HEK293 (cell line): ENCODE results near the gene SMAD7.

Experiments
- CTCF ChIA-PET: fragments of 350-600 bp; formaldehyde crosslinking; extraction: SDS; loops from one replicate; lab custom pipeline; 2021; ENCODE audit warnings: antibody characterized with exemption; lab: Yijun Ruan, JAX
- POLR2A ChIA-PET: fragments of 300-600 bp; formaldehyde crosslinking; extraction: SDS; loops from one replicate; lab custom pipeline; 2020; ENCODE audit warnings: antibody characterized with exemption, inconsistent platforms; lab: Yijun Ruan, JAX
- H3K27ac ChIP-seq: fragments of 200-500 bp; sonication (Bioruptor generic); 2 replicates; pipeline ENCODE4 v1.5.1; 2014; ENCODE audit warnings: low read depth, low read length, control low read depth, inconsistent platforms; ENCODE audit errors: extremely low read depth
- H3K36me3 ChIP-seq, 2 experiments: fragments of 200-500 bp in 1 of 2; sonication (Bioruptor generic) in 1 of 2; 1 replicate in 1 of 2; 2 replicates in 1 of 2; pipeline ENCODE4 v1.5.1; 2014 to 2017; ENCODE audit warnings: inconsistent platforms in 2 of 2, low read length in 2 of 2; ENCODE audit not compliant: control insufficient read depth in 2 of 2, insufficient read depth in 1 of 2
- H3K4me1 ChIP-seq: fragments of 200-500 bp; sonication (Bioruptor generic); 2 replicates; pipeline ENCODE4 v1.5.1; 2014; ENCODE audit warnings: mild to moderate bottlenecking, low read length, inconsistent platforms; ENCODE audit not compliant: control insufficient read depth, insufficient read depth
- H3K4me3 ChIP-seq: 2 replicates; pipeline ENCODE4 v1.5.1; 2011; ENCODE audit warnings: low read depth, mild to moderate bottlenecking, control low read depth, low read length, moderate library complexity
- H3K9me3 ChIP-seq: fragments of 200-500 bp; sonication (Bioruptor generic); 2 replicates; pipeline ENCODE4 v1.5.1; 2014; ENCODE audit warnings: low read depth, low read length, inconsistent platforms; ENCODE audit not compliant: control insufficient read depth, insufficient read depth
- GFI1B ChIP-seq: fragments of 450-650 bp; formaldehyde crosslinking; IDR thresholded peaks from 2 replicates; pipeline ENCODE4 v1.5.1; 2016; ENCODE audit warnings: missing biosample characterization, missing genetic modification characterization
- HOXD13 ChIP-seq: sonication (generic); formaldehyde crosslinking; IDR thresholded peaks from 2 replicates; pipeline ENCODE4 v1.8.0; 2022; ENCODE audit warnings: missing genetic modification reagents, borderline replicate concordance
- MYNN ChIP-seq: fragments of 450-650 bp; formaldehyde crosslinking; IDR thresholded peaks from 2 replicates; pipeline ENCODE4 v1.5.1; 2016; ENCODE audit warnings: missing biosample characterization, missing genetic modification characterization, borderline replicate concordance
- SALL2 ChIP-seq: fragments of 450-650 bp; formaldehyde crosslinking; IDR thresholded peaks from 2 replicates; pipeline ENCODE4 v1.5.0; 2017; ENCODE audit warnings: missing biosample characterization, mild to moderate bottlenecking, missing genetic modification characterization, borderline replicate concordance
- TCF7L2 ChIP-seq: IDR thresholded peaks from 2 replicates; pipeline ENCODE4 v1.6.1; 2011; ENCODE audit warnings: low read depth, mild to moderate bottlenecking, inconsistent platforms, low read length, moderate library complexity, borderline replicate concordance
- ZNF114 ChIP-seq: fragments of 450-650 bp; formaldehyde crosslinking; IDR thresholded peaks from 2 replicates; pipeline ENCODE4 v1.5.0; 2017; ENCODE audit warnings: missing biosample characterization, missing genetic modification characterization
- ZNF138 ChIP-seq: fragments of 450-650 bp; formaldehyde crosslinking; IDR thresholded peaks from 2 replicates; pipeline ENCODE4 v1.5.1; 2016; ENCODE audit warnings: missing biosample characterization, missing genetic modification characterization, borderline replicate concordance
- ZNF155 ChIP-seq: fragments of 450-650 bp; formaldehyde crosslinking; IDR thresholded peaks from 2 replicates; pipeline ENCODE4 v1.5.1; 2016; ENCODE audit warnings: missing biosample characterization, missing genetic modification characterization
- ZNF548 ChIP-seq: fragments of 450-650 bp; formaldehyde crosslinking; IDR thresholded peaks from 2 replicates; pipeline ENCODE4 v1.5.1; 2016; ENCODE audit warnings: missing biosample characterization, missing genetic modification characterization
- ZNF624 ChIP-seq: fragments of 450-650 bp; formaldehyde crosslinking; IDR thresholded peaks from 2 replicates; pipeline ENCODE4 v1.5.1; 2017; ENCODE audit warnings: missing biosample characterization, missing genetic modification characterization
- ZNF658 ChIP-seq: fragments of 450-650 bp; formaldehyde crosslinking; IDR thresholded peaks from 2 replicates; pipeline ENCODE4; 2016; ENCODE audit warnings: missing biosample characterization, missing genetic modification characterization
- ZNF707 ChIP-seq: fragments of 450-650 bp; formaldehyde crosslinking; IDR thresholded peaks from 2 replicates; pipeline ENCODE4 v1.5.1; 2016; ENCODE audit warnings: missing biosample characterization, missing genetic modification characterization
- TF ChIP-seq, protein P1 (sequence below): fragments of 450-650 bp; formaldehyde crosslinking; IDR thresholded peaks from 2 replicates; pipeline ENCODE4 v1.5.1; 2017; ENCODE audit warnings: missing biosample characterization, missing genetic modification characterization
- TF ChIP-seq, protein P2 (sequence below): fragments of 450-650 bp; formaldehyde crosslinking; IDR thresholded peaks from 2 replicates; pipeline ENCODE4 v1.5.1; 2017; ENCODE audit warnings: missing biosample characterization, missing genetic modification characterization
- TF ChIP-seq, protein P3 (sequence below): fragments of 450-650 bp; formaldehyde crosslinking; IDR thresholded peaks from 2 replicates; pipeline ENCODE4 v1.5.1; 2017; ENCODE audit warnings: missing biosample characterization, missing genetic modification characterization
- TF ChIP-seq, protein P4 (sequence below): fragments of 450-650 bp; formaldehyde crosslinking; IDR thresholded peaks from 2 replicates; pipeline ENCODE4; 2016; ENCODE audit warnings: missing biosample characterization, missing genetic modification characterization
- TF ChIP-seq, protein P5 (sequence below): fragments of 450-650 bp; formaldehyde crosslinking; IDR thresholded peaks from 2 replicates; pipeline ENCODE4 v1.5.1; 2016; ENCODE audit warnings: missing biosample characterization, missing genetic modification characterization, low read depth
- TF ChIP-seq, protein P6 (sequence below): fragments of 450-650 bp; formaldehyde crosslinking; IDR thresholded peaks from 2 replicates; pipeline ENCODE4 v1.5.1; 2016; ENCODE audit warnings: missing biosample characterization, missing genetic modification characterization
- TF ChIP-seq, protein P7 (sequence below): fragments of 450-650 bp; formaldehyde crosslinking; IDR thresholded peaks from 2 replicates; pipeline ENCODE4 v1.5.1; 2016; ENCODE audit warnings: missing biosample characterization, missing genetic modification characterization
- TF ChIP-seq, protein P8 (sequence below): IDR thresholded peaks from 2 replicates; pipeline ENCODE4 v1.6.1; 2011; ENCODE audit warnings: mild to moderate bottlenecking, low read depth, low read length, borderline replicate concordance

The SMAD7 gene

DNA sequence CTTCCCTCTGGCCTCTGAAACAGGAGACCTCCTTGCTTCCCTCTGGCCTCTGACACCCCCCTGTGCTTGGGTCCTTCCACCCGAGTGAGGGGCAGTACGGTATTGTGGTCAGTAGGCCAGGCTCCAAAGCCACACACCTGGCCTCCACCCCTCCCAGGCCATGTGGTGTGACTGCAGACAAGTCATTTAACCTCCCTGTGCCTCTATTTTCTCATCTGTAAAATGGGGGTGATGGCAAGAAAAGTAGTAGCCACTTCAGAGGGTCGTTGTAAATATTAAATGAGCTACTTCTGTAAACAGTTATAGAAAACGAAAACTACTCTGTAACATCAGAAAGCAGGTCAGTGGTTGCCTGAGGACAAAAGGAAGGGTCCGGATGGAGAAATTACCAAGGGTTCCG is 74.2 kb downstream of the SMAD7 start:
- POLR2A ChIA-PET: interaction anchor here (0.5 to 0.9 kb wide), 3 partner anchors 11 to 76 kb away, joined by 3 to 5 read pairs (median 3); no protein-coding TSS in a partner anchor
- TF ChIP-seq ZNF624 (tag by site-specific recombination) (no peak), ZNF155 (tag by site-specific recombination) (no peak), GFI1B (tag by site-specific recombination) (no peak), ZNF114 (tag by site-specific recombination) (no peak), HOXD13 (CRISPR knock-in tag) (no peak), ZNF138 (tag by site-specific recombination) (no peak), SALL2 (tag by site-specific recombination) (no peak), ZNF658 (tag by site-specific recombination) (no peak), ZNF548 (tag by site-specific recombination) (no peak), TCF7L2 (no peak), MYNN (no peak), ZNF707 (tag by site-specific recombination) (no peak)
- TF ChIP-seq, protein P1, sequence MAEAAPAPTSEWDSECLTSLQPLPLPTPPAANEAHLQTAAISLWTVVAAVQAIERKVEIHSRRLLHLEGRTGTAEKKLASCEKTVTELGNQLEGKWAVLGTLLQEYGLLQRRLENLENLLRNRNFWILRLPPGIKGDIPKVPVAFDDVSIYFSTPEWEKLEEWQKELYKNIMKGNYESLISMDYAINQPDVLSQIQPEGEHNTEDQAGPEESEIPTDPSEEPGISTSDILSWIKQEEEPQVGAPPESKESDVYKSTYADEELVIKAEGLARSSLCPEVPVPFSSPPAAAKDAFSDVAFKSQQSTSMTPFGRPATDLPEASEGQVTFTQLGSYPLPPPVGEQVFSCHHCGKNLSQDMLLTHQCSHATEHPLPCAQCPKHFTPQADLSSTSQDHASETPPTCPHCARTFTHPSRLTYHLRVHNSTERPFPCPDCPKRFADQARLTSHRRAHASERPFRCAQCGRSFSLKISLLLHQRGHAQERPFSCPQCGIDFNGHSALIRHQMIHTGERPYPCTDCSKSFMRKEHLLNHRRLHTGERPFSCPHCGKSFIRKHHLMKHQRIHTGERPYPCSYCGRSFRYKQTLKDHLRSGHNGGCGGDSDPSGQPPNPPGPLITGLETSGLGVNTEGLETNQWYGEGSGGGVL (tag by site-specific recombination): no peak
- TF ChIP-seq, protein P2, sequence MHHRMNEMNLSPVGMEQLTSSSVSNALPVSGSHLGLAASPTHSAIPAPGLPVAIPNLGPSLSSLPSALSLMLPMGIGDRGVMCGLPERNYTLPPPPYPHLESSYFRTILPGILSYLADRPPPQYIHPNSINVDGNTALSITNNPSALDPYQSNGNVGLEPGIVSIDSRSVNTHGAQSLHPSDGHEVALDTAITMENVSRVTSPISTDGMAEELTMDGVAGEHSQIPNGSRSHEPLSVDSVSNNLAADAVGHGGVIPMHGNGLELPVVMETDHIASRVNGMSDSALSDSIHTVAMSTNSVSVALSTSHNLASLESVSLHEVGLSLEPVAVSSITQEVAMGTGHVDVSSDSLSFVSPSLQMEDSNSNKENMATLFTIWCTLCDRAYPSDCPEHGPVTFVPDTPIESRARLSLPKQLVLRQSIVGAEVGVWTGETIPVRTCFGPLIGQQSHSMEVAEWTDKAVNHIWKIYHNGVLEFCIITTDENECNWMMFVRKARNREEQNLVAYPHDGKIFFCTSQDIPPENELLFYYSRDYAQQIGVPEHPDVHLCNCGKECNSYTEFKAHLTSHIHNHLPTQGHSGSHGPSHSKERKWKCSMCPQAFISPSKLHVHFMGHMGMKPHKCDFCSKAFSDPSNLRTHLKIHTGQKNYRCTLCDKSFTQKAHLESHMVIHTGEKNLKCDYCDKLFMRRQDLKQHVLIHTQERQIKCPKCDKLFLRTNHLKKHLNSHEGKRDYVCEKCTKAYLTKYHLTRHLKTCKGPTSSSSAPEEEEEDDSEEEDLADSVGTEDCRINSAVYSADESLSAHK (tag by site-specific recombination): no peak
- TF ChIP-seq, protein P3, sequence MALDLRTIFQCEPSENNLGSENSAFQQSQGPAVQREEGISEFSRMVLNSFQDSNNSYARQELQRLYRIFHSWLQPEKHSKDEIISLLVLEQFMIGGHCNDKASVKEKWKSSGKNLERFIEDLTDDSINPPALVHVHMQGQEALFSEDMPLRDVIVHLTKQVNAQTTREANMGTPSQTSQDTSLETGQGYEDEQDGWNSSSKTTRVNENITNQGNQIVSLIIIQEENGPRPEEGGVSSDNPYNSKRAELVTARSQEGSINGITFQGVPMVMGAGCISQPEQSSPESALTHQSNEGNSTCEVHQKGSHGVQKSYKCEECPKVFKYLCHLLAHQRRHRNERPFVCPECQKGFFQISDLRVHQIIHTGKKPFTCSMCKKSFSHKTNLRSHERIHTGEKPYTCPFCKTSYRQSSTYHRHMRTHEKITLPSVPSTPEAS (tag by site-specific recombination): no peak
- TF ChIP-seq, protein P4, sequence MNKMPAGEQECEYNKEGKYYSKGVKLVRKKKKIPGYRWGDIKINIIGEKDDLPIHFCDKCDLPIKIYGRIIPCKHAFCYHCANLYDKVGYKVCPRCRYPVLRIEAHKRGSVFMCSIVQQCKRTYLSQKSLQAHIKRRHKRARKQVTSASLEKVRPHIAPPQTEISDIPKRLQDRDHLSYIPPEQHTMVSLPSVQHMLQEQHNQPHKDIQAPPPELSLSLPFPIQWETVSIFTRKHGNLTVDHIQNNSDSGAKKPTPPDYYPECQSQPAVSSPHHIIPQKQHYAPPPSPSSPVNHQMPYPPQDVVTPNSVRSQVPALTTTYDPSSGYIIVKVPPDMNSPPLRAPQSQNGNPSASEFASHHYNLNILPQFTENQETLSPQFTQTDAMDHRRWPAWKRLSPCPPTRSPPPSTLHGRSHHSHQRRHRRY (tag by site-specific recombination): no peak
- TF ChIP-seq, protein P5, sequence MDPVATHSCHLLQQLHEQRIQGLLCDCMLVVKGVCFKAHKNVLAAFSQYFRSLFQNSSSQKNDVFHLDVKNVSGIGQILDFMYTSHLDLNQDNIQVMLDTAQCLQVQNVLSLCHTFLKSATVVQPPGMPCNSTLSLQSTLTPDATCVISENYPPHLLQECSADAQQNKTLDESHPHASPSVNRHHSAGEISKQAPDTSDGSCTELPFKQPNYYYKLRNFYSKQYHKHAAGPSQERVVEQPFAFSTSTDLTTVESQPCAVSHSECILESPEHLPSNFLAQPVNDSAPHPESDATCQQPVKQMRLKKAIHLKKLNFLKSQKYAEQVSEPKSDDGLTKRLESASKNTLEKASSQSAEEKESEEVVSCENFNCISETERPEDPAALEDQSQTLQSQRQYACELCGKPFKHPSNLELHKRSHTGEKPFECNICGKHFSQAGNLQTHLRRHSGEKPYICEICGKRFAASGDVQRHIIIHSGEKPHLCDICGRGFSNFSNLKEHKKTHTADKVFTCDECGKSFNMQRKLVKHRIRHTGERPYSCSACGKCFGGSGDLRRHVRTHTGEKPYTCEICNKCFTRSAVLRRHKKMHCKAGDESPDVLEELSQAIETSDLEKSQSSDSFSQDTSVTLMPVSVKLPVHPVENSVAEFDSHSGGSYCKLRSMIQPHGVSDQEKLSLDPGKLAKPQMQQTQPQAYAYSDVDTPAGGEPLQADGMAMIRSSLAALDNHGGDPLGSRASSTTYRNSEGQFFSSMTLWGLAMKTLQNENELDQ (tag by site-specific recombination): no peak
- TF ChIP-seq, protein P6, sequence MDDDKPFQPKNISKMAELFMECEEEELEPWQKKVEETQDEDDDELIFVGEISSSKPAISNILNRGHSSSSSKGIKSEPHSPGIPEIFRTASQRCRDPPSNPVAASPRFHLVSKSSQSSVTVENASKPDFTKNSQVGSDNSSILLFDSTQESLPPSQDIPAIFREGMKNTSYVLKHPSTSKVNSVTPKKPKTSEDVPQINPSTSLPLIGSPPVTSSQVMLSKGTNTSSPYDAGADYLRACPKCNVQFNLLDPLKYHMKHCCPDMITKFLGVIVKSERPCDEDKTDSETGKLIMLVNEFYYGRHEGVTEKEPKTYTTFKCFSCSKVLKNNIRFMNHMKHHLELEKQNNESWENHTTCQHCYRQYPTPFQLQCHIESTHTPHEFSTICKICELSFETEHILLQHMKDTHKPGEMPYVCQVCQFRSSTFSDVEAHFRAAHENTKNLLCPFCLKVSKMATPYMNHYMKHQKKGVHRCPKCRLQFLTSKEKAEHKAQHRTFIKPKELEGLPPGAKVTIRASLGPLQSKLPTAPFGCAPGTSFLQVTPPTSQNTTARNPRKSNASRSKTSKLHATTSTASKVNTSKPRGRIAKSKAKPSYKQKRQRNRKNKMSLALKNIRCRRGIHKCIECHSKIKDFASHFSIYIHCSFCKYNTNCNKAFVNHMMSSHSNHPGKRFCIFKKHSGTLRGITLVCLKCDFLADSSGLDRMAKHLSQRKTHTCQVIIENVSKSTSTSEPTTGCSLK (tag by site-specific recombination): no peak
- TF ChIP-seq, protein P7, sequence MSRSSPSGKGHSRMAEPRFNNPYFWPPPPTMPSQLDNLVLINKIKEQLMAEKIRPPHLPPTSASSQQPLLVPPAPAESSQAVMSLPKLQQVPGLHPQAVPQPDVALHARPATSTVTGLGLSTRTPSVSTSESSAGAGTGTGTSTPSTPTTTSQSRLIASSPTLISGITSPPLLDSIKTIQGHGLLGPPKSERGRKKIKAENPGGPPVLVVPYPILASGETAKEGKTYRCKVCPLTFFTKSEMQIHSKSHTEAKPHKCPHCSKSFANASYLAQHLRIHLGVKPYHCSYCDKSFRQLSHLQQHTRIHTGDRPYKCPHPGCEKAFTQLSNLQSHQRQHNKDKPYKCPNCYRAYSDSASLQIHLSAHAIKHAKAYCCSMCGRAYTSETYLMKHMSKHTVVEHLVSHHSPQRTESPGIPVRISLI (tag by site-specific recombination): no peak
- TF ChIP-seq, protein P8, sequence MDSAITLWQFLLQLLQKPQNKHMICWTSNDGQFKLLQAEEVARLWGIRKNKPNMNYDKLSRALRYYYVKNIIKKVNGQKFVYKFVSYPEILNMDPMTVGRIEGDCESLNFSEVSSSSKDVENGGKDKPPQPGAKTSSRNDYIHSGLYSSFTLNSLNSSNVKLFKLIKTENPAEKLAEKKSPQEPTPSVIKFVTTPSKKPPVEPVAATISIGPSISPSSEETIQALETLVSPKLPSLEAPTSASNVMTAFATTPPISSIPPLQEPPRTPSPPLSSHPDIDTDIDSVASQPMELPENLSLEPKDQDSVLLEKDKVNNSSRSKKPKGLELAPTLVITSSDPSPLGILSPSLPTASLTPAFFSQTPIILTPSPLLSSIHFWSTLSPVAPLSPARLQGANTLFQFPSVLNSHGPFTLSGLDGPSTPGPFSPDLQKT: no peak
- Histone ChIP-seq H3K4me3 (no peak overlapping the region), H3K27ac (no peak overlapping the region), H3K36me3 (no peaks in the 10 kb centered on the region), H3K9me3 (no peaks in the 10 kb centered on the region), H3K4me1 (peaks cover 6% of the 10 kb centered on the region)
- CTCF ChIA-PET: interaction anchor here (0.7 to 0.8 kb wide), 2 partner anchors 8 to 19 kb away, joined by 3 read pairs; no protein-coding TSS in a partner anchor
